PC-9 (cell line): ENCODE data around the gene ZDHHC14. TPM values are rescaled to one million over a fixed set of nuclear protein-coding genes. Genes with fewer than 3 reads are reported as not detected.

ENCODE experiments used
- BruUV-seq: library from RNA; stranded (reverse); fragments of 400-500 nt; replicated peaks from 2 replicates; lab custom pipeline; 2021; lab: Mats Ljungman, UMichigan
- CTCF ChIA-PET: fragments of 300-600 bp; sonication (Branson Sonifier 250); formaldehyde crosslinking; loops from one replicate; lab custom pipeline; 2022; ENCODE audit warnings: antibody characterized with exemption; lab: Charles Lee
- POLR2A ChIA-PET: fragments of 300-600 bp; sonication (Branson Sonifier 250); formaldehyde crosslinking; loops from one replicate; lab custom pipeline; 2022; ENCODE audit warnings: antibody characterized with exemption; ENCODE audit not compliant: unreplicated experiment; lab: Charles Lee
- DNase-seq, 2 experiments: peaks; one replicate each; pipeline versions ENCODE4 v3.0.0 to v3.0.0-alpha.2; 2015 to 2022; ENCODE audit warnings: mixed read lengths in 1 of 2
- H2AFZ ChIP-seq: fragments of 200-600 bp; sonication (generic); 2 replicates; pipeline ENCODE4 v1.8.1; 2017; ENCODE audit warnings: antibody characterized with exemption
- H3F3A ChIP-seq: fragments of 200-600 bp; sonication (generic); 2 replicates; pipeline ENCODE4 v1.8.1; 2017; ENCODE audit warnings: antibody characterized with exemption, mild to moderate bottlenecking, low read depth; ENCODE audit not compliant: insufficient read depth
- H3K27ac ChIP-seq: fragments of 200-600 bp; sonication (generic); 2 replicates; pipeline ENCODE4 v1.6.1; 2016; ENCODE audit warnings: mixed run types
- H3K27me3 ChIP-seq: fragments of 200-600 bp; sonication (generic); 2 replicates; pipeline ENCODE4 v1.6.1; 2016; ENCODE audit warnings: low read depth, mixed run types; ENCODE audit not compliant: insufficient read depth
- H3K36me3 ChIP-seq: fragments of 200-600 bp; sonication (generic); 2 replicates; pipeline ENCODE4 v1.6.1; 2016; ENCODE audit warnings: low read depth, mixed run types
- H3K4me1 ChIP-seq: fragments of 200-600 bp; sonication (generic); replicated peaks from 2 replicates; pipeline ENCODE4 v1.6.1; 2016; ENCODE audit warnings: mixed run types; ENCODE audit not compliant: insufficient read depth
- H3K4me2 ChIP-seq: fragments of 200-600 bp; sonication (generic); 2 replicates; pipeline ENCODE4 v1.6.1; 2017; ENCODE audit warnings: mixed run types
- H3K4me3 ChIP-seq: fragments of 200-600 bp; sonication (generic); 2 replicates; pipeline ENCODE4 v1.6.1; 2016; ENCODE audit warnings: mixed run types
- H3K79me2 ChIP-seq: fragments of 200-600 bp; sonication (generic); 2 replicates; pipeline ENCODE4 v1.6.1; 2017; ENCODE audit warnings: low read depth, mixed run types
- H3K9me2 ChIP-seq: fragments of 200-600 bp; sonication (generic); 2 replicates; pipeline ENCODE4 v1.8.1; 2017; ENCODE audit warnings: mild to moderate bottlenecking; ENCODE audit not compliant: insufficient read depth
- H3K9me3 ChIP-seq: fragments of 200-600 bp; sonication (generic); 2 replicates; pipeline ENCODE4 v1.8.1; 2016; ENCODE audit warnings: low read depth; ENCODE audit not compliant: insufficient read depth
- H4K20me1 ChIP-seq: fragments of 200-600 bp; sonication (generic); 2 replicates; pipeline ENCODE4 v1.8.1; 2017; ENCODE audit not compliant: insufficient read depth
- EZH2 ChIP-seq: fragments of 200-600 bp; sonication (generic); IDR thresholded peaks from 2 replicates; pipeline ENCODE4 v1.8.0; 2017; ENCODE audit warnings: antibody characterized with exemption, low read depth
- intact Hi-C: fragments of 100-400 bp; cut with micrococcal nuclease; formaldehyde crosslinking; loops from one replicate; pipeline ENCODE4 v1.10.0; 2022; ENCODE audit not compliant: unreplicated experiment
- total RNA-seq: library from RNA; stranded (reverse); gene quantifications from 2 replicates; pipeline ENCODE4 v1.2.3, GENCODE V29; 2021
- TF ChIP-seq, protein P1 (sequence below): fragments of 200-600 bp; sonication (generic); conservative IDR thresholded peaks from 2 replicates; pipeline ENCODE4 v1.6.1; 2017; ENCODE audit warnings: mixed run types, antibody characterized with exemption, mild to moderate bottlenecking, moderate library complexity

ZDHHC14 gene
- total RNA-seq, 1 experiment from 2014 or later = 5.6 TPM

GRCh38 chr6:157536223-157536545 is 155.2 kb downstream of the ZDHHC14 start:
- Histone ChIP-seq H3K9me3 (no peaks in the 10 kb centered on the region), H3K27me3 (no peaks in the 10 kb centered on the region), H3F3A (peaks cover 21% of the 10 kb centered on the region), H2AFZ (peak overlapping the region; percentile 73), H3K4me2 (peak overlapping the region; percentile 75), H4K20me1 (no peaks in the 10 kb centered on the region), H3K4me3 (peak overlapping the region; percentile 32; the same call in 1 of the 2 replicates), H3K9me2 (no peaks in the 10 kb centered on the region), H3K4me1 (peaks cover 46% of the 10 kb centered on the region), H3K36me3 (no peaks in the 10 kb centered on the region), H3K79me2 (peaks cover 7% of the 10 kb centered on the region; the same call in 1 of the 2 replicates), H3K27ac (peak overlapping the region; percentile 95)
- POLR2A ChIA-PET = no interaction called here
- CTCF ChIA-PET = no interaction called here
- TF ChIP-seq EZH2 = no peak
- TF ChIP-seq, protein P1, sequence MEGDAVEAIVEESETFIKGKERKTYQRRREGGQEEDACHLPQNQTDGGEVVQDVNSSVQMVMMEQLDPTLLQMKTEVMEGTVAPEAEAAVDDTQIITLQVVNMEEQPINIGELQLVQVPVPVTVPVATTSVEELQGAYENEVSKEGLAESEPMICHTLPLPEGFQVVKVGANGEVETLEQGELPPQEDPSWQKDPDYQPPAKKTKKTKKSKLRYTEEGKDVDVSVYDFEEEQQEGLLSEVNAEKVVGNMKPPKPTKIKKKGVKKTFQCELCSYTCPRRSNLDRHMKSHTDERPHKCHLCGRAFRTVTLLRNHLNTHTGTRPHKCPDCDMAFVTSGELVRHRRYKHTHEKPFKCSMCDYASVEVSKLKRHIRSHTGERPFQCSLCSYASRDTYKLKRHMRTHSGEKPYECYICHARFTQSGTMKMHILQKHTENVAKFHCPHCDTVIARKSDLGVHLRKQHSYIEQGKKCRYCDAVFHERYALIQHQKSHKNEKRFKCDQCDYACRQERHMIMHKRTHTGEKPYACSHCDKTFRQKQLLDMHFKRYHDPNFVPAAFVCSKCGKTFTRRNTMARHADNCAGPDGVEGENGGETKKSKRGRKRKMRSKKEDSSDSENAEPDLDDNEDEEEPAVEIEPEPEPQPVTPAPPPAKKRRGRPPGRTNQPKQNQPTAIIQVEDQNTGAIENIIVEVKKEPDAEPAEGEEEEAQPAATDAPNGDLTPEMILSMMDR = no peak
- intact Hi-C loops = no loop called here
- DNase-seq = no peak
- BruUV-seq = no TSS peak

DNA sequence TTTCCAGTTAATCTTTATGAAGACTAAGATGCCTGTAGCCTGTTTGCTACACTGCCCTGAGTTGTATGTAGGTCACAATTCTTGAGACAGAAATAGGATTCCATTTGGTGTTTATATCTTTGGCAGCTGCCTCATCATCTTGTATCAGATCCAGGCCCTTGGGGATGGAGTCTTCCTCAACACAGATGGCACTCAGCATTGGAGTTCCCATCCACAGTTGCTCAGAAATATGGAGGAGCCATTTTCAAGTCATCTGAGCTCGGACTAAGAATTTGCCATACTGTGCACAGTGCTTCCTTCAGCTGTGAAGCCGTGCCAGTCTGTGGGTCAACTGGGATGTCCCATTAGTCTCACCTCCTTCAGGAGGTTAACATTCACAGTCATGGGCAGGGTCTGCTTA is 156.6 kb downstream of the ZDHHC14 start:
- TF ChIP-seq EZH2 = no peak
- CTCF ChIA-PET = no interaction called here

DNA sequence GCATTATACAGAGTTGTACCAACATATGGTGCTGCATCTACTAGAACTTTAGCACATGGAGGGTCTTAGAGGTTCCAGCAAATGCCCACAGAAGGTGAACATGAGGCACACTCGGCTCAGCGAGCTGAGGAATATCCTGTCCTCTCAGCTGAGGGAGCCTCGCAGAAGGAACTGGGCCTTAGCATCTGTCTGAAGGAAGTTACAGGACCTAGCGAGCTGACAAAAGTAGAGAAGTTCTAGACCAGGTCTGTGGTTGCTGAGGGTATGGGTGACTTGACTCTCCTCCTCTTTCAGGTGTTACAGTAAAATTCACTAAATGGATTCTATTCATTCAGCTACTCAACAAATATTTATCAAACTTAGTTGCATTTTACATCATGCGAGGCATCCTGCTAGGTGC is 157.2 kb downstream of the ZDHHC14 start:
- H2AFZ ChIP-seq = no peak overlapping the region
- intact Hi-C loops = no loop called here
- H3K9me3 ChIP-seq = no peaks in the 10 kb centered on the region
- H3K27ac ChIP-seq = 0 out of 2 replicates have a peak overlapping the region, but pooled peaks have one; percentile 95
- no peaks in the 10 kb centered on the region for H4K20me1 ChIP-seq
- TF ChIP-seq, protein P1 = no peak
- TF ChIP-seq EZH2 = no peak
- POLR2A ChIA-PET = interaction anchor here (0.6 kb wide), 1 partner anchor 65 kb away, joined by 5 read pairs; no protein-coding TSS in a partner anchor
- no peaks in the 10 kb centered on the region for H3K27me3 ChIP-seq
- peaks cover 7% of the 10 kb centered on the region; the same call in 1 of the 2 replicates for H3K79me2 ChIP-seq
- H3K4me2 ChIP-seq = no peak overlapping the region
- CTCF ChIA-PET = no interaction called here
- H3K9me2 ChIP-seq = no peaks in the 10 kb centered on the region
- peaks cover 41% of the 10 kb centered on the region for H3K4me1 ChIP-seq
- no TSS peak for BruUV-seq
- no peaks in the 10 kb centered on the region for H3K36me3 ChIP-seq
- no peak for DNase-seq
- H3F3A ChIP-seq = peaks cover 21% of the 10 kb centered on the region
- no peak overlapping the region for H3K4me3 ChIP-seq

More for the DNA sequence above, 156.6 kb downstream of the ZDHHC14 start:
- no peaks in the 10 kb centered on the region for H3K27me3 ChIP-seq
- no peak overlapping the region for H2AFZ ChIP-seq
- peaks cover 41% of the 10 kb centered on the region for H3K4me1 ChIP-seq
- POLR2A ChIA-PET = no interaction called here
- no peaks in the 10 kb centered on the region for H3K9me3 ChIP-seq
- no peak for DNase-seq
- H3K9me2 ChIP-seq = no peaks in the 10 kb centered on the region
- no peaks in the 10 kb centered on the region for H3K36me3 ChIP-seq
- intact Hi-C loops = no loop called here
- peak overlapping the region; percentile 95 for H3K27ac ChIP-seq
- H3K4me3 ChIP-seq = no peak overlapping the region
- no peaks in the 10 kb centered on the region for H4K20me1 ChIP-seq
- peaks cover 7% of the 10 kb centered on the region; the same call in 1 of the 2 replicates for H3K79me2 ChIP-seq
- H3K4me2 ChIP-seq = no peak overlapping the region; the same call in 1 of the 2 replicates
- peaks cover 21% of the 10 kb centered on the region for H3F3A ChIP-seq
- no TSS peak for BruUV-seq

DNA sequence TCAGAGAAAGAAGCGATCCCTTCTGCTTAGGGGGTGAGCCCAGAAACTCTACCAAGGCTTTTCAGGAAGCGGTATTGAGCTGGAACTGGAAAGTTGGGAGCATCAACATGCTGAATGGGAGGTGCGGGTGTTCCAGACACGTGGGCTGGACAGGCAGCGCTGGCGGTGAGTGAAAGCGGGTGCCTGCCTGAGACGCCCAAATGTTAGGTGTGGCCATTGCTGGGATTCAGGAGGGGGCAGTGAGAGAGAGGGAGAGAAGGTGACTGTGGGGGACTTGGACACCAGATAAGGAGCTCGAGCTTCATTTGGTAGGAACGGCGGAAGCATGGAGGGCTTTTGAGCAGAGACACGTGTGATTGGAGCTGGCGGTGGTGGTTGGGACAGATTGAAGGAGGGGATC is 157.7 kb downstream of the ZDHHC14 start:
- H3K36me3 ChIP-seq = no peaks in the 10 kb centered on the region
- no peaks in the 10 kb centered on the region for H3K9me2 ChIP-seq
- intact Hi-C loops = no loop called here
- ChIA-PET CTCF (no interaction called here), POLR2A (no interaction called here)
- peaks cover 41% of the 10 kb centered on the region for H3K4me1 ChIP-seq
- H3K27ac ChIP-seq = no peak overlapping the region
- peaks cover 21% of the 10 kb centered on the region for H3F3A ChIP-seq
- H3K27me3 ChIP-seq = no peaks in the 10 kb centered on the region
- BruUV-seq = no TSS peak
- no peak for TF ChIP-seq EZH2
- TF ChIP-seq, protein P1 = no peak
- no peak overlapping the region for H2AFZ ChIP-seq
- H3K9me3 ChIP-seq = no peaks in the 10 kb centered on the region
- H3K79me2 ChIP-seq = peaks cover 7% of the 10 kb centered on the region; the same call in 1 of the 2 replicates
- no peak for DNase-seq
- H3K4me3 ChIP-seq = no peak overlapping the region
- H4K20me1 ChIP-seq = no peaks in the 10 kb centered on the region
- no peak overlapping the region for H3K4me2 ChIP-seq
